Measurements from ENCODE around the gene PSAPL1.

PSAPL1 gene

GRCh38 chr4:7430965-7431695 is 3.6 kb downstream of the PSAPL1 start:
- no peak for DNase-seq

- no peak for DNase-seq
Measured at GRCh38 chr4:7430368-7430964, 4.3 kb downstream of the PSAPL1 start.

GRCh38 chr4:7429601-7430078 is 5.1 kb downstream of the PSAPL1 start:
- no peak for DNase-seq

- DNase-seq, result no peak
Measured at GRCh38 chr4:7429069-7429416, 5.7 kb downstream of the PSAPL1 start.

GRCh38 chr4:7428261-7429068 is 6.3 kb downstream of the PSAPL1 start:
- DNase-seq, result no peak

- no peak for DNase-seq
Measured at GRCh38 chr4:7427831-7428260, 6.9 kb downstream of the PSAPL1 start.

- no peak for DNase-seq
Measured at GRCh38 chr4:7427361-7427760, 7.4 kb downstream of the PSAPL1 start.

- DNase-seq, result no peak
Measured at GRCh38 chr4:7426525-7427171, 8.1 kb downstream of the PSAPL1 start.

- DNase-seq, result no peak
Measured at GRCh38 chr4:7425591-7426468, 8.9 kb downstream of the PSAPL1 start.

GRCh38 chr4:7425124-7425523 is 9.6 kb downstream of the PSAPL1 start:
- no peak for DNase-seq

- no peak for DNase-seq
Measured at GRCh38 chr4:7424553-7425111, 10.1 kb downstream of the PSAPL1 start.

GRCh38 chr4:7423801-7424552 is 10.8 kb downstream of the PSAPL1 start:
- no peak for DNase-seq

GRCh38 chr4:7423391-7423790 is 11.3 kb downstream of the PSAPL1 start:
- no peak for DNase-seq

GRCh38 chr4:7422898-7423180 is 11.9 kb downstream of the PSAPL1 start:
- DNase-seq, result no peak

- DNase-seq, result no peak
Measured at GRCh38 chr4:7422151-7422897, 12.4 kb downstream of the PSAPL1 start.

- no peak for DNase-seq
Measured at GRCh38 chr4:7421356-7422150, 13.2 kb downstream of the PSAPL1 start.

GRCh38 chr4:7420661-7421040 is 14.1 kb downstream of the PSAPL1 start:
- DNase-seq, result no peak

GRCh38 chr4:7419961-7420660 is 14.6 kb downstream of the PSAPL1 start:
- DNase-seq, result no peak
